Right forelimb (tissue), 1 donor: Measurements from ENCODE around the gene CYREN.
"Not testable (repeated sequence)": the region's sequence is repeated elsewhere in the genome, so short reads cannot be mapped to it uniquely, and the experiment has no call there.

ENCODE experiments used
- DNase-seq: peaks from one replicate; pipeline ENCODE4 v3.0.0-alpha.2; 2018

The CYREN gene, protein sequence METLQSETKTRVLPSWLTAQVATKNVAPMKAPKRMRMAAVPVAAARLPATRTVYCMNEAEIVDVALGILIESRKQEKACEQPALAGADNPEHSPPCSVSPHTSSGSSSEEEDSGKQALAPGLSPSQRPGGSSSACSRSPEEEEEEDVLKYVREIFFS

DNA sequence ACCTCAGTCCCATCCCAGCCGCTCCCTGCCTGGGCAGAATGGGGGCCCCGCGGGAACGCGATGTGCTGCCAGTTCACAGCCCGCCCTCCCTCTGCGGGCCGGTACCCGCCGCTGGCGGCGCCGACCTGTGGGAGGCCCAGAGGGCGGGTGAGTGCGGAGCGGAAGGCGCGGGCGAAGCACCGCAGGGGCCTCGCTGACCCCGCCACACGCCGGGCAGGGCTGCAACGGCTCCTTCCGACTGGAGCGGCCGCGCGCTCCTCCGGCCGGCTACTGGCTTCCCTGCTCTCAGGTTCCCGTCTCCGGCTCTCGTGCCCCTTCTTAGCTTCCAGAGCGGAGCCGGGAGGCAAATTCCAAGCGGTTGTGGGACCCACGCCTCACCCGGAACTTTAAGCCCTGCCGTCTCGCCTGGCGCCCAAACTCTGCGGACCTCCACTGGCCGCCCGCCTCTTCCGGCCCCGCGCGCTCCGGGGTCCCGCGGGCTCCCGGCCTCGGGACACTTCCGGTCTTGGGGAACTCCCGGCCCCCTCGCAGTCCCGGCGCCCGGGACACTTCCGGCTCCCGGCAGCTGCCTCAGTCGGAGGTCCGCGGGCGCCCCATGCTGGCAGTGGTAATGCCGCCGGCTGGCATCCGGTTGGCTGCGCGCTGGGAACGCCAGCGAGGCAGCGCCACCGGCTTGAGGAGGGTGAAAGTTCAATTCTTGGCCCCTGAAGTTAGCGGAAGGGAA, at the start of gene CYREN:
TSS of gene CYREN (minus strand) at position 434 of the 724 bp plus-strand sequence. CDS start 1,785 bp downstream, outside the sequence.
- DNase-seq: peak; percentile 95

DNA sequence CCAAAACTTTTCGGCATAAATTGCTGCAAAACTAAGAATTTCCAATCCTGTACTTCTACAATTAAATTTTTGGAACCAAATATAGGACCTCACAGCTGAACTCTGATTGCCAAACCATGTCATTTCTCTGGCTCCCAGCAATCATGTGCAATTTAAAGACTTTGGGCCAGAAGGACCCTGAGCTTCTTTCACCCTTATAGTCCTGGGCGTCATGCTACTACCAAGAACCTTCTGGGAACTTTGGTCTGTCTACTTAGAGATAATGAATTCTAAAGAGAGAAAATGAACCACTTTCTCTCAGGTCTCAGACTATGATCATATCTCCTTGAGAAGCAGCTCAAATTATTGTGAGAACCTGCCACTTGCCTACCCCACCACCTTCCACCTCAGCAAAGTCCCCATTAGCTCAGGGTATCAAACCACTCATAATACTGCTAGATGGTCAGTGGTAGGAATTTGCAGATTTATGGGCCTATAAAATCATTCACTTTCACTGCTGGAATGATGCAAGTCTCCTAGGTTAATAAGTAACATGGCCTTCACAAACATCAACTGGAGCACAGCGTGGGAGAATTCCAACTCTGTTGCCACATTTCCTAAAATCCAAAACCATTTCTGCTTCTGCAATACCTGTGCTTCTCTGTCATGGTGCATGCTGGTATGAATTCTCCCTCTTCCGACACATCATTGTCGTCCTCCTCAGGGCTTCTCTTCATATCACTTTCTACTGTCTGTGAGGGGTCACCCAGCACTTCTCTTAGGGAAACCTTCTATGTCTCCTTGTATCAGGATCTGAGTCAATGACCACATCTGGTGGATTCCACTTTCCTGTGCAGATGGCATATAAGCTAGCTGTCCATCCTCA, 47.4 kb upstream of the CYREN start:
- no peak for DNase-seq

DNA sequence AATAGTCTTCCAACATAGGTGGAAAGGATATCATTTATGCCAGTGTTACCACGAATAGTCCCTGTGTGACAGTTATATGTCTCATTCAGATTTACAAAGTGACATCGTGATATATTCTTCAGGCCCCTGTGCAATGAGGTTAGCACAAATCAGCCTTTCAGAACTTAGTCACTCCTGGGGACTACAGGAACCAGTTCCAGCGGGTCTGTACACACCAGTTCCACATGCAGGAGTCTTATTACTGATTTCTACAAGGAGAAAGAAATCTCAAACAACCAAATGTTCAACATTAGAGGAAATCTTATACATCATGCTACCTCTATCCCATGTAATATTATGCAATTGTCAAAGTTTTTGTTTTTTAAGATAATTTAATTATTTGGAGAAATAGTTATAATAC, 45.2 kb upstream of the CYREN start:
- DNase-seq: no peak

DNA sequence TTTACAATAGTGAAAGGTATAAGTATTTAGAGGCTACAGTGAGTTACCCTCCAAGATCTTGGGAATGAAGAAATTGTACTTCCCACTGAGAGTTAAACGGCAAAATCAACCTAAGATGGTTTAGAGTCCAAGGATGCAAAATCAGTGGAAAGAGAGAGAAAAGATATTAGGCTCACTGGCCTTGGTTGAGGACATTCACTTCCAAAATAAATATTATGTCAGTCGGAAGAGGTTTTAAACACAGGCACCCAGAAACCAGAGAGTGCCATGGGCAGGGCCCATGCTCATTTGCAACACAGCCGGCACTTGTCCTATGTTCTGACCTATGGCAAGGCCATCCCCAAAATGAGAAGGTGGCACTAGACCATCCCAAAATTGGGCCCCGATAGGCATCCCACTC, 44.7 kb upstream of the CYREN start:
- no peak for DNase-seq

DNA sequence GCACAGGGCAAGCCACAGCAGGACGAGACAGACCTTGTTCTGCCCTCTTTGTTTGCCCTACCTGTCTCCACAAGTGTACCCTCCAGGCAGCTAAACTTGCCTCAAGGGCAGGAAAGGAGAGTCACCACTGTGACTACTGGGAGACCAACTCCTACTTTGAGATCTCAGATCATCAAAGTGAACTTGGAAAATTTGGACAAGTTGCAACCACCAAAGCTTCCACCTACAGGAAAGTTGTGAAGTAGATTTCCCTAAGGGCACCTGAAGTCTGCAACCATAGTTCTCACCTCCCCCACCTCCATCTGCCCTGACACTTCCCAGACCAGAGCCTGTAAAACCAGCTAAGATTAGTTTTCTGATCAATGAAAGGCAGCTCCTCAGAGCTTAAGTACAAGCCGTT, 43.3 kb upstream of the CYREN start:
- no peak for DNase-seq

DNA sequence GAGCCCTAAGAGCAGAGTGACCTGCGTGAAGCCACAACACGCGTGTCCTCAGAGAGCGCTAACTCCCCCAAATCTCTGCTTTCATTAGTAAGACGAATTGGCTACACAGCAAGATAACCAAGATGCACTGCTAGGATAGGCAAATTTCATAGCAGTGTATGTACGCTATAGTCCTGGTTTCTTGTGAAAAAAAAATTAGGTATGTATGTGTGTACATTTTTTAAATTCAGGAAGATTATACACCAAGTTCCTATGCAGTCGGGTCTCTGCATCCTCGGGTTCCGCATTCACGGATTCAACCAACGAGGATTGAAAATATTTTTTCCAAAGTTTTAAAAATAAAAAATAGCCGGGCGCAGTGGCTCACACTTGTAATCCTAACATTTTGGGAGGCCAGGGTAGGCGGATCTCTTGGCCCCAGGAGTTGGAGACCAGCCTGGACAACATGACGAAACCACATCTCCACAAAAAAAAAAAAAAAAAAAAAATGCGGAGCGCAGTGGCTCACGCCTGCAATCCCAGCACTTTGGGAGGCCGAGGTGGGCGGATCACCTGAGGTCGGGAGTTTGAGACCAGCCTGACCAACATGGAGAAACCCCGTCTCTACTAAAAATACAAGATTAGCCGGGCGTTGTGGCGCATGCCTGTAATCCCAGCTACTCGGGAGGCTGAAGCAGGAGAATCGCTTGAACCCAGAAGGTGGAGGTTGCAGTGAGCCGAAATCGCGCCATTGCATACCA, 41.6 kb upstream of the CYREN start:
- DNase-seq: not testable (repeated sequence)

DNA sequence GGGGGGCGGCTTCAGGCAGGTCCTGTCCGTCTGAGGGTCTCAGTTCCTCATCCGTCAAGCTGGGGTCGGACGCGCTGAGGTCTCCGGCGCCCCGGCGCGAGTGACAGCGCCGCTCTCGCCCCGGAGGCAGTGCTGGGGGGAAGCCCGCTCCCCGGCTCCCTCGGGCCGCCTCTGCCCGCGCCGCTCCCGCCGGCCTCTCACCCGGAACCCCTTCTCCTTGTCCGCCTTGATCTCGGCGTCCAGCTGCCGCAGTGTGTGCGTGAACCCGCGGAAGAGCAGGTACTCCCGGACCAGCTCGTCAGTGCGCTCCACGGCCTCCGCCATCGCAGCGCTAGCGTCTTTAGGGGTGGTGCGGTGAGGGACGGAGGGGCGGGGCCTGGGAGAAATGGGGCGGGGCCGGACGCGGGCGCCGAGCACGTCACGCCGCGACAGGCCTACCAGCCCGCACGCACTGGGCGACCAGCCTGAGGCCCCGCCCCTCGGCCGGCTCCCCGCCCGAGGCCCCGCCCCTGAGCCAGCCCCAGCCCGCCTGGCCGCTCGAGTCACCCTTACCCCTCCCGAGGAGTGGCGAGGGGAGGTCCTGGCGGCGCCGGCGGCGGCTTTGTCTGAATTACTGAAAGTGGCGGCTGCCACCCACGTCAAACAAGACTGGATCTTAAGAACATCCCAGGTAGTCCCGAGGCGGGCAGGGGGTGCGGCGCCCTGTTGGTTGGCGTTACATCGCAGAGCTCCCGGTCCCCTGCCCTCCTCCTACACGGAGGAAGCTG, 40.9 kb upstream of the CYREN start, which contains the start of gene WDR91:
TSS of gene WDR91 (minus strand) at position 348 of the 767 bp plus-strand sequence. CDS start at position 324, 24 bp downstream.
- DNase-seq: peak; percentile 99

DNA sequence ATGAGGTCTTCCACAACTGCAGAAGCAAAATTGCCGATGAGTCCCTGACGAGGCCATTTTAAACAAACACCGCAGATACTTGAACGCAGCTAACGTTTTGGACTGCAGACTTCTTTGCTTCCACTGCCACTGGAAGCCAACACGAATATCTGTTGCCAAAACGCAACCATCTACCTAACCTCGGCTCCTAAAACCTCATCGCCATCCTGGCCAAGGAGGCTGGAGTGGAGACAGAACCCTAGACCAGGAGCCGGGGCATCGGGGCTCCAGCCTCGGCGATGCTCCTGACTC, 40.3 kb upstream of the CYREN start:
- DNase-seq: no peak

DNA sequence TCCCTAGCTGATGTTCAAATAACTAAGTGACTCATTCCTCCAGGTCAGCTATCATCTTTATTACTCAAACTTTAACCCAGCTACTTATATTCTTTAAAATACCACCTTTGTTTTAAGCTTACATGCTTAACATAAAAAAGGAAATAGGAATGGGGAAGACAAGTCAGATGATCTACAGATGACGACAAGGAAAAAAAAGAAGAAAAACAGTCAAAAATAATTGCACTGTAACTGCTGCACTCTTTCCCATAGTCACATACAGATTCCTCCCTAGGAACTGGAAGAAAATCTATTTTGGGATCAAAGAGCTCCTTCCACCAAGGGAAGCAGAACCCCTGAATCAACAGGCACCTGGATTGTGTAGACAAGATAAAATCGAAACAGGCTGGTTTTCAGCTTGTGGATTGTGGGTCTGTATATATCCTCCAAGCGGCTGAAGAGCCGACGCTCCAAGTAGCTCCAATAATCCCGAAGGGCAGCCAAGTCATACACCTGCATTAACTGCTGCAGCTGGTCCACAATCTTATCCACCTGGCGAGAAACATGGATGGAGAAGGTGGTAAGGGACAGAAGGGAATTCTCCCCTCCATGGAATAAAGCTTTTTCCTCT, 38.8 kb upstream of the CYREN start:
- DNase-seq: no peak

DNA sequence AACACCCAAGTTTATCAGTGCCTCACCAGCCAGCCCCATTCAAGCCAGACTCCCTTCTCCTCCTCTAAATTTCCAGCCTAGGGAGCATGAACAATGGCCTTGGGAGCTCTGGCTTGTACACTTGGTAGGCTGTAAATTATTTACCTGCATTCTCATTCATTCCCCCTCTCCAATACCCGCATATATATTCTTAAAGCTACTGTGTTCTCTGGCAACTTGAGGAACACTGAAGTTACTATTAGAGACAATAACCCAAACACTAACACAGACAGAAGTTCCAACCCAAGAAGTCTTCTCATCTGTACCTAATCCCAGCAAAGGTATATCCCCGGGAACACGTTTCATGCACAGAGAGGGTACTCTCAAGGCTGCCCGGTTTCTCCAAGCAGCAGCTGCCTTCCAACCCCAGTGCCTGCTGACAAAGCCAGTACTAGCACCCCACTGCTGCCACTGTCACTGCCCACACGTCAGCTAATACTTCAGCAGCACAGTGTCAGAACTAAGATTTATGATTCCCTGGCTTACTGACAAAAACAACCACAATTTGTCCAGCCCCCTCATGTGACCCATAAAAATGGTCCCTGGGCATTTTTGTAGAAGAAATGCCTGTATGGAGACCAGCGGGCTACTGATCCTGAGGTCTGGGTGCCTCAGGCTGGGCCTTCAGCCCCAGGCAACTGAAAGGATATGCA, 37.7 kb upstream of the CYREN start:
- DNase-seq: no peak

DNA sequence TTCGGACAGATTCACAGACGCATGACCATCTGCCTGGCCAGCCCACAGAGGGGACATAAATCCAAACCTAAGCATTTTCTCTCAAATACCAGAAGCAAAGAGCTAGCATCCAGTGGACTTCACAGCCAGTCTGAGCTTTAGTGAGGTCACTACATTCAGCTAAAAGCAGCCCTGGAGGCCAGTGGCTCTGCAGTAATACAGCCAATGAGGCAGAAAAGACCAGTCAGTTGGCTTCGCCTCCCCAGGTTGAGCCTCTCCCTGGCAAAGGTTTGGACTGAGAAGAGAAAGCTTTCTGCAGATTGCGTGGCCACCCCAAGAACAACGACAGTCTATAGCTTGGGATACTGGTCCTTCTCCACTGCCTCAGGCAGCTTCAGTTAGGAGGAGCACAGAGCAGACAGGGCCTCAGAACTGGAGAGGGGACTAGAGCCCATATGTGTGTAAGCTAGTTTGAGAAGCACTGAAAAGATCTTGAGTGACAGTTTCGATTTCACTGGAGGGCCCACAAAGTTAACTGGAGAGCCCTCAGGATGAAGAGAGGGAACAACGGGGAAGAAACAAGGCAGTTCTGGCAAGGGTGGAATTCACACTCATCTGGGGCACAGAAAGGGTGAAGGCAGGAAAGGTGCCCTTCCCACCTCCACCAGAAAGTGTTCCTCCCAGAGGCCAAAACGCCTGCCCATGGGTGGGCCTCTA, 37.0 kb upstream of the CYREN start:
- DNase-seq: no peak

DNA sequence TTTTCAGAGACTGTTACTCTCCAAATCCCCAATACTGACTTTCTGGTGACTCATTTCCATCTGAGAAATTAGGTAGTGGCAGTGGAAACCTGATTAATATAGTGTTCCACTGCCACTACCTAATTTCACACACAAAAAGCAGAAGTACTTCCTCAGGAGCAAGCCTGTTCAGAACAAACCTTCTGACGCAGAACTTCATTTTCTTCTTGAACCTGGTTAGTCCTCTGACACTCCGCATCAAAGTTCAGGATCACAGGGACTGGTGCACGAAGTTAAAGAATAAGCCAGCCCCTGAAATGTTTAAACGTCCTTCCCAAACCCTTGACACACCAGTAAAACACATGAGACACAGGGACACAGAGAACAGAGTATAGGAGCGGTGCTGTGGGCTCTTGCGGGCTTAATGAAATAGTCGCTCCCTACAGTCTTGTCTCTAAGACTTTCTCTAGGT, 36.5 kb upstream of the CYREN start:
- no peak for DNase-seq

DNA sequence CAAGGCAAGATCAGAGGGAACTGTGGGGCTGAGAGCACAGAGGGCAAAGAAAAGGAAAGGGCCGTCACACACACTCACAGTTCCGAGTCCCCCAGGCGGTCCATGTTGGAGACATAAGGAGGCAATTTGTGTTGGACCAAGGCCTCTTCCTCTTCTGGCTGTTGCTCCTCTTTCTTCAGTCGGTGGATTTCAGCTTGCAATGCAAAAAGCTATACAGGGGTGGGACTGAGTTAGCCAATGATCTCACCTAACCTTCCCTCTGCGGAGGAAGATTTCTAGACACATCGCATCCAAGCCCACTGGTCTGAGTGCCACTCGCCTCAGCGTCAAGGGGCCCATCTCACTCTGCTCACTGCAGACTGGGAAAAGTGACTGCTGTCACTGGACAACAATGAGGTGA, 35.3 kb upstream of the CYREN start:
- DNase-seq: no peak

DNA sequence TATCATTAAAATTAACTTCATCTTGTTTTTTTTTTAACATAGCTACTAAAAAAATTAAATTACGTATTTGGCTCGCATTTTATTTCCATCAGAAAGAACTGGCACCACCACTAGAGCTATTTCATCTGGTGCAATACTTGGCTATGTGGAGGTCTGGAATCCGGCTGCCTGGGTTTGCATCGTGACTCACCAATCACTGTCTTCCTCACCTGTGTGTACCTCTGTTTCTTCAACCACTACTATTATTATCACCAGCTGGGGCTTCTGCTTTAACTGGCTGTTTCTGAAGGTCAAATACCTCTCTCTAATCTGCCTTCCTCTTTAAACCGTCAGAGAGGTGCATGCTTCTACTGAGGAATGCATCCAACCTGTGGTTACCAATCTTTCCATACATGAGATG, 34.4 kb upstream of the CYREN start:
- DNase-seq: no peak

DNA sequence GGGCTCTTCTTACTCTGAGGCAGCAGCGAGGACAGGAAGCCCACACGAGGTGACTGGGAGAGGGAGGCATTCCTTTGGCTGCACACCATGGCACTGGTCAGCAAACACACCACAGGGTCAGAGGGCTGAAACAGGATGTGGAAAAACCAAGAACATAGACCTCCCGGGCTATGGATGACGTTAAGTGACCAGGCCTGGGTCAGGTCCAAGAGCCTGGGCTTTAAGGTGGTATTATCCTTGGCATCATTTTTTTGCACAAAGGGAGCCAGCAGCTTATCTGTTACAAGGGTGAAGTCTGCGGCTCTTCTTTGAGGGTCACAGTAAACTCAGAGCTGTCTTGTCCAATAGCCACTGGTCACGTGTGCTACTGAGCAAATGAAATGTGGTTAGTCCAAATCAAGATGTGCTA, 33.8 kb upstream of the CYREN start:
- no peak for DNase-seq

DNA sequence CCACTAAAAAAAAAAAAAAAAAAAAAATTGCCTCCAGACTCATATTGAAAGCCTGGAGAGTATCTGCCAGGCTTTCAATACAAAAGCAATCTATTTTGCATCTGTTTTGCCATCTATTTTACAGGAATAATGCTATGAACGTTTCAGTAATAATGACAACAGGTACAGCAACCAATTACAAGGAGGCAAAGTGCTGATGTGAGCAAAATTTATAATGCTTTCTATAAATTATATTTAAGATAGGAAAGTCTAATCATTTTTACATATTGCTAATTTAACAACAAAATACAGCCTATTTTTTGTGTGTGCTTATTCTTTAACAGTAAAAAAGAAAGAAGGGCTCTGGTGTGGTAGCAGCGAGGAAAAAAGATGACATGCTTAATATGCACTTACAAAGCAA, 30.8 kb upstream of the CYREN start:
- DNase-seq: no peak

DNA sequence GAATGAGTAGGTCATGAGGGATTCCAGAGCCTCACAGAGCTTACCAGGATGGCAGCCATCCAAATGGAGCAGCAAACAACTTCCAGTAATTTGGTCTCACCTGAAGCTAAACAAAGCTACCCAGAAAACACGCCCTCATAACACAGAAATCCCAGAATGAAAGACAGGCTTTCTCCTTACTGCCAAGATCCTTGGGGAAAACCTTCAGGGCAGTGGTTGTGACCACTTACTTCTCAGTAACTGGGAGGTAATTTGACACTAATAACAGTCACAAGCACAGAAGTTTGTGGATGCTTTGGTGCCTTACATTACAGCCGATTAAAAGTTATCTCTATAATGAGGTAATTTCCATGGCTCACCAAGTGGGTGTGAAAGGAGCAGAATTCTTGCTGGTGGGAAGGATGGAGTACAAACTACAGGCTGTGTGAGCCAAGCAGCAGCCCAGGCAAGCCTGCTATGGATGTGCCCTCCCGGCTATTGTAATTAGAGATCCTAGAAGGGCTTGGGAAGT, 30.4 kb upstream of the CYREN start:
- DNase-seq: no peak

DNA sequence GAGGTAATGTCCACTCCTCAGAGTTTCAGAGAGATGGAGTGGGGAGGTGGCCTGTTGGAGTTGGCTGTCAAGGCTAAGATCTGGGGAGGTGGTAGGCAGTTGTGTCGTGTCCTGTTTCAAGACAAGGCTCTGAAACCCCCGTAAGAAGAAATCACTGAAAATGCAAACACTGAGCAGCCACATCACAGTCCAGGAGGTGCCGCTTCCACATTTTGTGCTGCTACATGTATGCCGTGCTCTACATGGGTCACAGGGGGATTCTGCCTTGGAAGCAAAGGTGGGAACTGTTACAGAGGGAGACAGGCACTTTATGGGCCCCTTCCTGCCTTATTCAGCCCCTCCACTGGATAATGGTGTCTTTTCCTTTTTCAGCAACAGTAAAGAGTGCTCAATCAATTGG, 28.9 kb upstream of the CYREN start:
- no peak for DNase-seq

DNA sequence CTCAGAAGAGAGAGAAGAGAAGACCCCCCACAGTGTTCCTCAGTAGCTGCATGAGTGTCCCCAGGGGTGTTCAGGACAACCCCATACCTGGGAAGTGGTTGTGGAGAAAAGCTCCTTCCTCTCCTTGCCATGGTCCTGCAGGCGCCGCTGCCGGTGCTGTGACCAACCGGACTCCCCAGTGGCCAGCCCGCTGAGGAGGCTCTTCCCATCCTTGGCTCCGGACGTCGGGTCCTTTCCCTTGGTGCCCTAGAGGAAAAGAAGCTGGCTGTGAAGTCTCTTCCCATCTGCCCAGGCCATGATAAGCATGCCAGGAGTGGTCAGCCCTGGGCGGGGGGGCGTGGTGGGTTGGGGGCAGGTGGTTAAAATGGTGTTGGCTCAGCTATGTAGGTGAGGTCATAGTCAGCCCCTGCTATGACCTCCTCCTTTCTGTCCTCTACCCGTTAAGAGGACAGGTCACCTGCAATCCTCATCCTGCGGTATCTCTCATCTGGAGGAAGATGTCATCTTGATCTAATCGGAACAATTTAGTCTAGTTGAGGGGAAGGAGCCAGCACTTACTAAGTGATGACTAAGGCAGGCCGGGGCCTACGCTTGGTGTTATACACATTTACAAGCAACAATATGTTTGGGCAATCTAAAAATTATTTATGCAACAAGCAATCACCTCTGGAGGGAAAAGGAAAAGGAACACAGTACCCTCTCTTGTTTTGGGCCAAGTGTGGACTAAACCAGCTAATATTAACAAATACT, 27.6 kb upstream of the CYREN start:
- DNase-seq: no peak

DNA sequence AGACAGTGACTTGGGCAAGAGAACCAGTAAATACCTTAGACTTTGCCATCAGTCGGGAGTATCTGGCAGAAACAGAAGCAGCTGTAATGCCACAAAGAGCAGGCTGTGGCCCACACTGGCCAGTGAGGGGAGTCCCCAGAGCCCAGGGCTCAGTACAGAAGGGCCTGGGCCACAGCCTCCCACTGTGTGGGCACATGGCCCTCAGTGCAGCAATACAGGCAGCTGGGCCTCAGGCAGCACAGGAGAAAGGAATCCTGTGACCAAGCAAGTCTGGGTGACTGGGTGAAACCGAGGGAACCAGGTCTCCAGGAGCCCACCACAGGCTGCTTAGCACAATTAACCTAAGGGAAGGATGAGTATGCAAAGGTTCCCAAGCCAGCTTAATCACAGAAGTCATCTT, 26.8 kb upstream of the CYREN start:
- no peak for DNase-seq
